Keratinocyte (primary cell): ENCODE data around the gene LRRC18. TPM values are rescaled to one million over a fixed set of nuclear protein-coding genes. Genes with fewer than 3 reads are reported as not detected.

Experiments used
- DNase-seq: peaks from one replicate; pipeline ENCODE4 v3.0.0-alpha.2; 2011; ENCODE audit warnings: low read depth, missing footprints, low spot score
- FAIRE-seq: peaks from 2 replicates; lab custom pipeline; 2011; peaks lifted over from hg19 to GRCh38; lab: Jason Lieb, UNC
- H2AFZ ChIP-seq: 2 replicates; pipeline ENCODE4 v1.6.0; 2012; ENCODE audit warnings: low read length, control low read depth, inconsistent platforms; ENCODE audit not compliant: control insufficient read depth
- H3K27ac ChIP-seq: 2 replicates; pipeline ENCODE4 v1.5.1; 2011; ENCODE audit warnings: low read length; ENCODE audit not compliant: control insufficient read depth, insufficient read depth
- H3K27me3 ChIP-seq: 3 replicates; pipeline ENCODE4 v1.6.0; 2011; ENCODE audit warnings: low read length; ENCODE audit not compliant: control insufficient read depth, insufficient read depth; ENCODE audit errors: extremely low read depth
- H3K36me3 ChIP-seq, 2 experiments: 2 replicates in 1 of 2; 3 replicates in 1 of 2; pipeline ENCODE4 v1.5.1; 2011; ENCODE audit warnings: low read length in 2 of 2, mild to moderate bottlenecking in 1 of 2; ENCODE audit not compliant: control insufficient read depth in 2 of 2, insufficient read depth in 2 of 2; ENCODE audit errors: extremely low read depth in 1 of 2
- H3K4me1 ChIP-seq: 3 replicates; pipeline ENCODE4 v1.5.1; 2011; ENCODE audit warnings: low read length; ENCODE audit not compliant: control insufficient read depth, insufficient read depth; ENCODE audit errors: extremely low read depth
- H3K4me2 ChIP-seq: 3 replicates; pipeline ENCODE4 v1.6.0; 2011; ENCODE audit warnings: low read depth, low read length; ENCODE audit not compliant: control insufficient read depth, insufficient read depth; ENCODE audit errors: extremely low read depth
- H3K4me3 ChIP-seq, 3 experiments: fragments of 200-600 bp in 1 of 3; sonication (generic) in 1 of 3; 2 replicates in 2 of 3; 3 replicates in 1 of 3; pipeline ENCODE4 v1.5.1; 2011 to 2016; ENCODE audit warnings: low read length in 3 of 3, mild to moderate bottlenecking in 3 of 3, control low read depth in 2 of 3, inconsistent platforms in 1 of 3, low read depth in 1 of 3, mixed read lengths in 1 of 3, mixed run types in 1 of 3, moderate library complexity in 1 of 3; ENCODE audit not compliant: control insufficient read depth in 2 of 3, insufficient read depth in 2 of 3; ENCODE audit errors: extremely low read depth in 1 of 3
- H3K79me2 ChIP-seq: 2 replicates; pipeline ENCODE4 v1.6.0; 2012; ENCODE audit warnings: low read length; ENCODE audit not compliant: control insufficient read depth, insufficient read depth
- H3K9ac ChIP-seq: 3 replicates; pipeline ENCODE4 v1.6.0; 2011; ENCODE audit warnings: low read length; ENCODE audit not compliant: control insufficient read depth, insufficient read depth; ENCODE audit errors: extremely low read depth
- H3K9me1 ChIP-seq: 3 replicates; pipeline ENCODE4 v1.6.0; 2011; ENCODE audit warnings: low read length; ENCODE audit not compliant: control insufficient read depth, insufficient read depth; ENCODE audit errors: extremely low read depth
- H3K9me3 ChIP-seq: 2 replicates; pipeline ENCODE4 v1.5.1; 2012; ENCODE audit warnings: low read depth, low read length; ENCODE audit not compliant: control insufficient read depth
- H4K20me1 ChIP-seq: 3 replicates; pipeline ENCODE4 v1.6.0; 2011; ENCODE audit warnings: low read length; ENCODE audit not compliant: control insufficient read depth, insufficient read depth; ENCODE audit errors: extremely low read depth
- EZH2 ChIP-seq: IDR thresholded peaks from one replicate; pipeline ENCODE4 v1.6.1; 2012; ENCODE audit warnings: inconsistent platforms, mild to moderate bottlenecking, low read length, moderate library complexity
- dilution Hi-C: fragments of 300-500 bp; cut with MboI; formaldehyde crosslinking; loops from one replicate; pipeline ENCODE4 v1.7.0; 2020; ENCODE audit warnings: low sequenced_read_pairs; ENCODE audit not compliant: extremely low pct_ligation_motif_present
- polyA plus RNA-seq, 5 experiments: library from polyadenylated mRNA; depleted of rRNA in 3 of 5; stranded (reverse) in 3 of 5; stranded (forward) in 1 of 5; unstranded in 1 of 5; fragments of >200 nt; gene quantifications; 1 replicate in 1 of 5; 2 replicates in 3 of 5; 3 replicates in 1 of 5; pipeline versions ENCODE4 v1.2.1 to v1.2.3, GENCODE V29; 2011 to 2012; ENCODE audit warnings: missing spikeins in 2 of 5, low read depth in 1 of 5, low replicate concordance in 1 of 5
- TF ChIP-seq, protein P1 (sequence below), 3 experiments: IDR thresholded peaks in 1 of 3; conservative IDR thresholded peaks in 1 of 3; optimal IDR thresholded peaks in 1 of 3; 2 replicates in 2 of 3; 3 replicates in 1 of 3; pipeline versions ENCODE3 to v1.5.1; 2011; ENCODE audit warnings: low read length in 3 of 3, mild to moderate bottlenecking in 3 of 3, moderate library complexity in 2 of 3, control low read depth in 1 of 3, inconsistent platforms in 1 of 3; ENCODE audit not compliant: insufficient read depth in 2 of 3; ENCODE audit errors: extremely low read depth in 1 of 3

LRRC18 gene
- polyA plus RNA-seq, 1 donor (not counting 4 experiments of a cell fraction or from before 2014, with no cell fraction given), result not detected

DNA sequence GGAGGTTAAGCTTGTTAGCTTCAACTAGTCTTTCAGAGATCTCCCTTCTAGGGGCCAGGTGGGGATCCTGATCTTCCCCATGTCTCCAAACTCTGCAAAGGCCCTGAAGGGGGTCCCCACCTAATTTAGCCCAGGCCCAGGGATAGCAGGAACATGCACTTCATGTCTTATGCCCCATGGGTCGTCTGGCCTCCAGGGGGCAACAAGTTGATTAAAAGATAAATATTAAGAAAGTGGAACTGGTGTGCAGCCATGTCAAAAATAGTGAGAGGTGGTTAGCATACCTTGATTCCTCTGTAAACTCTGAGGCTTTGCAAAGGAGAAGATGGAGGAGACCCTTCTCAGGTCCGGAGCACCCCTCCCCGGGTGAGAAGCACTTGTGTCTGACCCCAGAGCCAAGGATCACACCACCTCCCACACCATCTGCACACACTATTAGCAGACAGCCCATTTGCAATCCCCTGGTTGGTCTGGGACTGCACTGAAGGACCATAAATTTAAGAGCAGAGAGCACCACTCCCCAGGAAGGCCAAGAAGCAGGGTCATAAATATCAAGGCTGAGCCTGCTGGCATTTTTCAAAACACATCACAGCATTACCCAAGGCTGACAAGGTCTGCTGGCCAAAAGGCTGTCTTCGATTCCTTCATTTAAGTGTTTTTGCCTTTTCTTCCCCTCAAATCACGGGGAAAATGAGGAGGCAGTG lies 44.2 kb upstream of the LRRC18 start:
- Histone ChIP-seq H3K4me3 (no peak overlapping the region), H3K4me2 (no peak overlapping the region), H3K4me1 (no peaks in the 10 kb centered on the region), H4K20me1 (no peaks in the 10 kb centered on the region), H3K27ac (no peak overlapping the region), H2AFZ (no peak overlapping the region), H3K36me3 (no peaks in the 10 kb centered on the region), H3K9me1 (no peaks in the 10 kb centered on the region), H3K79me2 (no peaks in the 10 kb centered on the region), H3K9ac (no peak overlapping the region), H3K27me3 (peaks cover 7% of the 10 kb centered on the region), H3K9me3 (no peaks in the 10 kb centered on the region)
- DNase-seq, result no peak
- dilution Hi-C loops, result no loop called here
- no peak for TF ChIP-seq EZH2
- TF ChIP-seq, protein P1, sequence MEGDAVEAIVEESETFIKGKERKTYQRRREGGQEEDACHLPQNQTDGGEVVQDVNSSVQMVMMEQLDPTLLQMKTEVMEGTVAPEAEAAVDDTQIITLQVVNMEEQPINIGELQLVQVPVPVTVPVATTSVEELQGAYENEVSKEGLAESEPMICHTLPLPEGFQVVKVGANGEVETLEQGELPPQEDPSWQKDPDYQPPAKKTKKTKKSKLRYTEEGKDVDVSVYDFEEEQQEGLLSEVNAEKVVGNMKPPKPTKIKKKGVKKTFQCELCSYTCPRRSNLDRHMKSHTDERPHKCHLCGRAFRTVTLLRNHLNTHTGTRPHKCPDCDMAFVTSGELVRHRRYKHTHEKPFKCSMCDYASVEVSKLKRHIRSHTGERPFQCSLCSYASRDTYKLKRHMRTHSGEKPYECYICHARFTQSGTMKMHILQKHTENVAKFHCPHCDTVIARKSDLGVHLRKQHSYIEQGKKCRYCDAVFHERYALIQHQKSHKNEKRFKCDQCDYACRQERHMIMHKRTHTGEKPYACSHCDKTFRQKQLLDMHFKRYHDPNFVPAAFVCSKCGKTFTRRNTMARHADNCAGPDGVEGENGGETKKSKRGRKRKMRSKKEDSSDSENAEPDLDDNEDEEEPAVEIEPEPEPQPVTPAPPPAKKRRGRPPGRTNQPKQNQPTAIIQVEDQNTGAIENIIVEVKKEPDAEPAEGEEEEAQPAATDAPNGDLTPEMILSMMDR (optimal IDR thresholded peaks at IDR 0.05 in 1 of 3, IDR thresholded peaks at IDR 0.05 in 1 of 3, conservative IDR thresholded peaks at IDR 0.05 in 1 of 3; ENCODE audit: extremely low read depth in 1 of 3, insufficient read depth in 2 of 3, low read length in 3 of 3), result no peak
- no peak for FAIRE-seq

DNA sequence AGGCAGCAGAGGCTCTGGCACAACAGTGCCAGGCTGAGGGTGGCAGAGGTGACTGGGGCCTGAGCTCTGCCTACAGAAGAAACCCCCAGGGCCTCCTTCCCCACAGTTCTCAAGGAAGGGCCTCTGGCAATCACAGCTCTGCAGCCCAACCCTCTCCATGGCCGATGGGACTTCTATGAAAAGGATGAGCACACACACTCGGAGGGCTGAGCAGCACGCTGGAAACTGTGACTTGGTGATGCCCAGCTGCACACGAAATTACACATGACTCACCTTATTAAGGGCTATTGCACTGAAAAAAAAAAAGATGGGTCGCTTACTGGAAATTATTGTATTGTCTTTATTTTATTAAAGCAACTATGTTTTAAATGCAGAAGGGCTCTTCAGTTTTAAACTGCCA lies 42.9 kb upstream of the LRRC18 start:
- dilution Hi-C loops, result no loop called here
- Histone ChIP-seq H2AFZ (no peak overlapping the region), H3K4me3 (no peak overlapping the region), H3K27ac (no peak overlapping the region), H3K9ac (no peak overlapping the region), H4K20me1 (no peaks in the 10 kb centered on the region), H3K4me2 (no peak overlapping the region), H3K27me3 (peaks cover 7% of the 10 kb centered on the region), H3K79me2 (no peaks in the 10 kb centered on the region), H3K9me1 (no peaks in the 10 kb centered on the region), H3K36me3 (no peaks in the 10 kb centered on the region), H3K9me3 (no peaks in the 10 kb centered on the region), H3K4me1 (no peaks in the 10 kb centered on the region)
- no peak for DNase-seq
- FAIRE-seq, result no peak
- TF ChIP-seq EZH2, result no peak
- TF ChIP-seq, protein P1 (optimal IDR thresholded peaks at IDR 0.05 in 1 of 3, IDR thresholded peaks at IDR 0.05 in 1 of 3, conservative IDR thresholded peaks at IDR 0.05 in 1 of 3; ENCODE audit: extremely low read depth in 1 of 3, insufficient read depth in 2 of 3, low read length in 3 of 3), result no peak
